CMK (cell line): ENCODE results near the gene SLC35E3.
"Not testable (repeated sequence)": the region's sequence is repeated elsewhere in the genome, so short reads cannot be mapped to it uniquely, and the experiment has no call there.

ENCODE experiments used
- DNase-seq: peaks from one replicate; pipeline ENCODE4 v3.0.0-alpha.2; 2010; ENCODE audit warnings: low read depth

The SLC35E3 gene

GRCh38 chr12:68814490-68815231 lies 68.7 kb downstream of the SLC35E3 start:
- DNase-seq: no peak

- no peak for DNase-seq
Observed at GRCh38 chr12:68815232-68815927, 69.4 kb downstream of the SLC35E3 start.

- no peak for DNase-seq
Observed at GRCh38 chr12:68815928-68816800, 70.2 kb downstream of the SLC35E3 start.

GRCh38 chr12:68819481-68819880 lies 73.5 kb downstream of the SLC35E3 start:
- DNase-seq: not testable (repeated sequence)

- DNase-seq: no peak
Observed at GRCh38 chr12:68821357-68822188, 75.6 kb downstream of the SLC35E3 start.

GRCh38 chr12:68823696-68824095 lies 77.7 kb downstream of the SLC35E3 start:
- no peak for DNase-seq

GRCh38 chr12:68824131-68824530 lies 78.2 kb downstream of the SLC35E3 start:
- DNase-seq: no peak

GRCh38 chr12:68824597-68825250 lies 78.7 kb downstream of the SLC35E3 start:
- no peak for DNase-seq

- DNase-seq: no peak
Observed at GRCh38 chr12:68825569-68826217, 79.7 kb downstream of the SLC35E3 start.

GRCh38 chr12:68827895-68828671 lies 82.1 kb downstream of the SLC35E3 start:
- DNase-seq: no peak

- no peak for DNase-seq
Observed at GRCh38 chr12:68828672-68829068, 82.7 kb downstream of the SLC35E3 start.
